ENCODE results near the gene AGBL4. TPM values are rescaled to one million over a fixed set of nuclear protein-coding genes. Genes with fewer than 3 reads are reported as not detected.

Gene AGBL4
- total and polyA plus RNA-seq, 8 donors, result 0.32 to 1.3 (median 0.87) TPM

GRCh38 chr1:49351768-49352167 lies 672.0 kb downstream of the AGBL4 start:
- H3K4me1 ChIP-seq, result no peaks in the 10 kb centered on the region
- no peak overlapping the region for H3K27ac ChIP-seq
- ATAC-seq (no peak), DNase-seq (no peak)
- no peak overlapping the region for H3K4me3 ChIP-seq
- no peaks in the 10 kb centered on the region for H3K9me3 ChIP-seq
- TF ChIP-seq CTCF (IDR thresholded peaks at IDR 0.05), result no peak
- H3K36me3 ChIP-seq, result no peaks in the 10 kb centered on the region
- no peaks in the 10 kb centered on the region for H3K27me3 ChIP-seq
- intact Hi-C loops (cut with DNase I), result no loop called here

GRCh38 chr1:49346767-49347349 lies 676.9 kb downstream of the AGBL4 start:
- H3K9me3 ChIP-seq, result peaks cover 0 to 14% of the 10 kb centered on the region in 2 donors
- intact Hi-C loops (cut with DNase I), result no loop called here
- no peak overlapping the region for H3K27ac ChIP-seq
- H3K36me3 ChIP-seq, result no peaks in the 10 kb centered on the region
- no peaks in the 10 kb centered on the region for H3K27me3 ChIP-seq
- DNase-seq (no peak), ATAC-seq (no peak)
- TF ChIP-seq CTCF (IDR thresholded peaks at IDR 0.05), result no peak
- no peak overlapping the region for H3K4me3 ChIP-seq
- H3K4me1 ChIP-seq, result no peaks in the 10 kb centered on the region

- DNase-seq, result no peak
- Histone ChIP-seq H3K4me3 (no peak overlapping the region), H3K9me3 (peaks cover 0 to 7% of the 10 kb centered on the region in 2 donors), H3K36me3 (no peaks in the 10 kb centered on the region), H3K27ac (no peak overlapping the region), H3K27me3 (no peaks in the 10 kb centered on the region), H3K4me1 (no peaks in the 10 kb centered on the region)
- no peak for ATAC-seq
- intact Hi-C loops (cut with DNase I), result no loop called here
- no peak for TF ChIP-seq CTCF (IDR thresholded peaks at IDR 0.05)
Observed at GRCh38 chr1:49340576-49340975, 683.2 kb downstream of the AGBL4 start.

GRCh38 chr1:49339043-49339442 lies 684.7 kb downstream of the AGBL4 start:
- TF ChIP-seq CTCF (IDR thresholded peaks at IDR 0.05), result no peak
- Histone ChIP-seq H3K4me1 (no peaks in the 10 kb centered on the region), H3K36me3 (no peaks in the 10 kb centered on the region), H3K27ac (no peak overlapping the region), H3K9me3 (no peaks in the 10 kb centered on the region), H3K27me3 (no peaks in the 10 kb centered on the region), H3K4me3 (no peak overlapping the region)
- DNase-seq, result no peak
- intact Hi-C loops (cut with DNase I), result no loop called here
- ATAC-seq, result no peak

- Histone ChIP-seq H3K36me3 (no peaks in the 10 kb centered on the region), H3K27ac (no peak overlapping the region), H3K9me3 (no peaks in the 10 kb centered on the region), H3K4me1 (no peaks in the 10 kb centered on the region), H3K27me3 (no peaks in the 10 kb centered on the region), H3K4me3 (no peak overlapping the region)
- DNase-seq (no peak), ATAC-seq (no peak)
- TF ChIP-seq CTCF (IDR thresholded peaks at IDR 0.05), result no peak
- intact Hi-C loops (cut with DNase I), result no loop called here
Observed at GRCh38 chr1:49337251-49337650, 686.5 kb downstream of the AGBL4 start.
